ENCODE measurements around the gene CFB. TPM values are rescaled to one million over a fixed set of nuclear protein-coding genes. Genes with fewer than 3 reads are reported as not detected.

The CFB gene
- total and polyA plus RNA-seq, 2 donors (not counting 3 experiments of a cell fraction or from before 2014, with no cell fraction given): 0.87 to 1.5 TPM

- no peak overlapping the region for H3K27ac ChIP-seq (ENCODE audit: insufficient read depth, low read depth, low read length)
- ChIA-PET POLR2A (no interaction called here), CTCF (interaction anchor here (0.9 to 1.2 kb wide), 2 partner anchors 20 to 32 kb away, joined by 3 to 5 read pairs; no protein-coding TSS in a partner anchor)
- no peak for TF ChIP-seq EZH2 (IDR thresholded peaks at IDR 0.05; ENCODE audit: borderline replicate concordance, low read depth, low read length, severe bottlenecking)
- TF ChIP-seq POLR2AphosphoS5 (IDR thresholded peaks at IDR 0.05; ENCODE audit: insufficient read depth, low read depth, low read length): no peak
- no peak for TF ChIP-seq FOS (IDR thresholded peaks at IDR 0.05; ENCODE audit: borderline replicate concordance, insufficient read depth, low read length)
- no peak for TF ChIP-seq MYC (IDR thresholded peaks at IDR 0.05; ENCODE audit: low read depth, low read length)
- no peak for TF ChIP-seq GATA2 (IDR thresholded peaks at IDR 0.05; ENCODE audit: insufficient read depth, insufficient read length, low read depth, low read length)
- TF ChIP-seq CTCF (IDR thresholded peaks at IDR 0.05; ENCODE audit: extremely low read depth in 1 of 2, insufficient read depth in 1 of 2, low read depth in 1 of 2, low read length in 2 of 2): no peak
- TF ChIP-seq JUN (IDR thresholded peaks at IDR 0.05; ENCODE audit: borderline replicate concordance, insufficient read depth, insufficient read length, low read depth): no peak
- TF ChIP-seq MAX (IDR thresholded peaks at IDR 0.05; ENCODE audit: insufficient read depth, insufficient read length): no peak
- no peak for TF ChIP-seq POLR2A (IDR thresholded peaks at IDR 0.05; ENCODE audit: low read depth, low read length)
- BruUV-seq (replicated peaks): no TSS peak
- H3K9me1 ChIP-seq (replicated peaks; ENCODE audit: control insufficient read depth, extremely low read depth, insufficient read depth, low read length): no peaks in the 10 kb centered on the region
- DNase-seq (ENCODE audit: low read depth, low spot score) (no peak), FAIRE-seq (no peak)
- H3K4me3 ChIP-seq (replicated peaks in 1 of 3; ENCODE audit: insufficient read depth in 1 of 3, low read depth in 1 of 3, low read length in 3 of 3): no peak overlapping the region
- dilution Hi-C loops (cut with MboI; ENCODE audit: extremely low pct_ligation_motif_present, low sequenced_read_pairs): no loop called here
- H3K4me2 ChIP-seq (ENCODE audit: insufficient read depth, low read length): no peak overlapping the region
- no peaks in the 10 kb centered on the region for H3K4me1 ChIP-seq (ENCODE audit: control insufficient read depth, extremely low read depth, insufficient read depth, low read length)
- H3K36me3 ChIP-seq (ENCODE audit: control insufficient read depth in 2 of 2, extremely low read depth in 1 of 2, insufficient read depth in 2 of 2, low read length in 2 of 2): no peaks in the 10 kb centered on the region
- H3K79me2 ChIP-seq (ENCODE audit: control insufficient read depth, insufficient read depth, low read length): no peaks in the 10 kb centered on the region
- H2AFZ ChIP-seq (ENCODE audit: low read depth, low read length): no peak overlapping the region
- H3K9me3 ChIP-seq (replicated peaks; ENCODE audit: control insufficient read depth, insufficient read depth, low read length): no peaks in the 10 kb centered on the region
- no peaks in the 10 kb centered on the region for H3K27me3 ChIP-seq (ENCODE audit: control insufficient read depth in 2 of 2, insufficient read depth in 2 of 2, low read length in 2 of 2)
- no peaks in the 10 kb centered on the region for H4K20me1 ChIP-seq (replicated peaks; ENCODE audit: control insufficient read depth, extremely low read depth, insufficient read depth, low read length)
- H3K9ac ChIP-seq (replicated peaks; ENCODE audit: extremely low read depth, insufficient read depth, low read length): no peak overlapping the region
- intact Hi-C loops (cut with micrococcal nuclease): no loop called here
These were observed 25.1 kb upstream of the CFB start for GRCh38 chr6:31920811-31921210.
